ENCODE measurements around the gene ATP6V1F.
A peak's percentile ranks its signal among the peaks of the same experiment; 100 is the strongest.

ATP6V1F gene

GRCh38 chr7:128832880-128833147 is 29.8 kb upstream of the ATP6V1F start:
- TF ChIP-seq CTCF (IDR thresholded peaks at IDR 0.05) = no peak
- H3K27ac ChIP-seq = peak overlapping the region; percentile 90 to 95

DNA sequence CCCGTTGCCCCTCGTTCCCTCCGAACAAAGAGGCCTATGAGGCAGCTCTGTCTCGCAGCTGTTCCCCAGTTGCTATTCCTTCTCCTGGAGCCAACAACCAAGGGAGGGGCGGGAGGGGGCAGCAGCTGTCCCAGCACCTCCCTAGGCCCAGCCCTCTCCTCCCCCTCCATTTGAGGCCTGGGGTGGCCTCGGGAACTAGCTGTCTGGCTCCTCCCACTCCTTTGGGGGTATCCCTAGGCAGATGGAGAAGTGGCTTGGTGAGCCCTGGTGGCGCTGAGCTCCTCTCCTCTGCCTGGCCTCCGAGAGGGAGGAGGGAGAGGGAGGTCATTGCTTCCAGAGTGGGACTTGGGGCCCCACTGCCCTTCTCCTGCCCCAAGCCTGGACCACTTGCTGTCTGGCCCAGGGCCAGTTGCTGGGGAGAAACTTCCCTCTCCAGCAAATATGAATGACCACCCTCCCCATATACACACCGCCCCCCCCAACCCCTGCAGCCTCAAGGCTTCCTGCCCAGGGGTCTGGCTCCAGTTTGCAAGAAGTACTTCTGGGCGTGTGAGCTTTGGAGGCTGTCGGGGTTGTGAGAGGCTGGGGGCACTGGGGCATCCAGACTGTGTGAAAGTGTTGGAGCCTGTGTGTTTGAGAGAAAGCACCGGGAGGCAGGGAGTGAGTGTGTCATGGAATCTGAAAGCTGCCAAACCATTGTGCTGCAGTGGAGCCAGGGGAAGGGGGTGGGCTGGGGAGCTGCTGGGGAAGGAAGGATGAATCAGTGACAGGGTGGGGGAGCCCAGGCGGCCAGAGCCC is 29.3 kb upstream of the ATP6V1F start:
- Histone ChIP-seq H3K36me3 (peaks cover 10 to 18% (median 18%) of the 10 kb centered on the region in 3 donors), H3K27me3 (no peaks in the 10 kb centered on the region), H3K4me1 (peaks cover 0 to 75% (median 58%) of the 10 kb centered on the region in 4 donors), H3K27ac (peak overlapping the region; percentile 90 to 95), H3K9me3 (no peaks in the 10 kb centered on the region), H3K4me3 (peak overlapping the region; percentile 58 to 78)
- no peak for TF ChIP-seq CTCF (IDR thresholded peaks at IDR 0.05)
- intact Hi-C loops (cut with DNase I; ENCODE audit: low total_unique reads) = no loop called here
- DNase-seq = peak; percentile 70 to 89

More at GRCh38 chr7:128832880-128833147, 29.8 kb upstream of the ATP6V1F start:
- Histone ChIP-seq H3K9me3 (no peaks in the 10 kb centered on the region), H3K27me3 (no peaks in the 10 kb centered on the region), H3K36me3 (peaks cover 5 to 13% (median 12%) of the 10 kb centered on the region in 3 donors), H3K4me1 (peaks cover 0 to 81% (median 61%) of the 10 kb centered on the region in 4 donors), H3K4me3 (peak overlapping the region; percentile 58 to 78)
- no peak for DNase-seq
- intact Hi-C loops (cut with DNase I; ENCODE audit: low total_unique reads) = no loop called here

GRCh38 chr7:128833946-128834325 is 28.7 kb upstream of the ATP6V1F start:
- peak overlapping the region; percentile 90 to 95 for H3K27ac ChIP-seq
- intact Hi-C loops (cut with DNase I; ENCODE audit: low total_unique reads) = no loop called here
- peaks cover 16 to 24% (median 24%) of the 10 kb centered on the region in 3 donors for H3K36me3 ChIP-seq
- no peak overlapping the region for H3K4me3 ChIP-seq
- no peak for TF ChIP-seq CTCF (IDR thresholded peaks at IDR 0.05)
- no peak for DNase-seq
- no peaks in the 10 kb centered on the region for H3K27me3 ChIP-seq
- peaks cover 0 to 69% (median 54%) of the 10 kb centered on the region in 4 donors for H3K4me1 ChIP-seq
- no peaks in the 10 kb centered on the region for H3K9me3 ChIP-seq

DNA sequence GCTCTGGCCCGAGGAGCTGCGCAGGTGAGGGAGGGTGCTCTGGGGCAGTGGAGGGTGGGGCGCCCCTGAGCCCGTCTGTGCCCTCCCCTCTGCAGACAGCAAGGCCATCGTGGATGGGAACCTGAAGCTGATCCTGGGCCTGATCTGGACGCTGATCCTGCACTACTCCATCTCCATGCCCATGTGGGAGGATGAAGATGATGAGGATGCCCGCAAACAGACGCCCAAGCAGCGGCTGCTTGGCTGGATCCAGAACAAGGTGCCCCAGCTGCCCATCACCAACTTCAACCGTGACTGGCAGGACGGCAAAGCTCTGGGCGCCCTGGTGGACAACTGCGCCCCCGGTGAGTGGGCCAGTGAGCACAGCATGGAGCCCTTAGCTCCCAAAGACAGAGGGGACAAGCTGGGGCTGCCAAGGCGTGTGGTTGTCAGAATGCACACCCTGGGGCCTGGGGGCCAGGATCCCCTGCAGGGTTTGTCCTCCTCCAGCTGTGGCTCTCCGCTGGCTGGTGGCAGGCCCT is 27.4 kb upstream of the ATP6V1F start:
- H3K4me1 ChIP-seq = peaks cover 0 to 59% (median 43%) of the 10 kb centered on the region in 4 donors
- no peaks in the 10 kb centered on the region for H3K9me3 ChIP-seq
- H3K36me3 ChIP-seq = peaks cover 22 to 38% (median 35%) of the 10 kb centered on the region in 3 donors
- no peaks in the 10 kb centered on the region for H3K27me3 ChIP-seq
- no peak for DNase-seq
- H3K27ac ChIP-seq = peak overlapping the region; percentile 68 to 95
- intact Hi-C loops (cut with DNase I; ENCODE audit: low total_unique reads) = no loop called here
- no peak overlapping the region for H3K4me3 ChIP-seq
- TF ChIP-seq CTCF (IDR thresholded peaks at IDR 0.05) = no peak

GRCh38 chr7:128835790-128836641 is 26.6 kb upstream of the ATP6V1F start:
- peak in 1 of 2 donors; percentile 73 for DNase-seq
- Histone ChIP-seq H3K36me3 (peaks cover 22 to 45% (median 43%) of the 10 kb centered on the region in 3 donors), H3K27ac (peak overlapping the region; percentile 68 to 95), H3K9me3 (no peaks in the 10 kb centered on the region), H3K4me1 (peaks cover 0 to 52% (median 37%) of the 10 kb centered on the region in 4 donors), H3K27me3 (no peaks in the 10 kb centered on the region), H3K4me3 (no peak overlapping the region)
- intact Hi-C loops (cut with DNase I; ENCODE audit: low total_unique reads) = no loop called here
- no peak for TF ChIP-seq CTCF (IDR thresholded peaks at IDR 0.05)
